SH-SY5Y (cell line): Measurements from ENCODE around the gene ADAMTSL3.

ENCODE experiments used
- GATA2 ChIP-seq: IDR thresholded peaks from 2 replicates; pipeline ENCODE4 v1.6.1; 2011; ENCODE audit warnings: mild to moderate bottlenecking, low read depth, low read length
- GATA3 ChIP-seq: IDR thresholded peaks from 2 replicates; pipeline ENCODE4 v1.6.1; 2011; ENCODE audit warnings: low read depth, mild to moderate bottlenecking, low read length, moderate library complexity

DNA sequence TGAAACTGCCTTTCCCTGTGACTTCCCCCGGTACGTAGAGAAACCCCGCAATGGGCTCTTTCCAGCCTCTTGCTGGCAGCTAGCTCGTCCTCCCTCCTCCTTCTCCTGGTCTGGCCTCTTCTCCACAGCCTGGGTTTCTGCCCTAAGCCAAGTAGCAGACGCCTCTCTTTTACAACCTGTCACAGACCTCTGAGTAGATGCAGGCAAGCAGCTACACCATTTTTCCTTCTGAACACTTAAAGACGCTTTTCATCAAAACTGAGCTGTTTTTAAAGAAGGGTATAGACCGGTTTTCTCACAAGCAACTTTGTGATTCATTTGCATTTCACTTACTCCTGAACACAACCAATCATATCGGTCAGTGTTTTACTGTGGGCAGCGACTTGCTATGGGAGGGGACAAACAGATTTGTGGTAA is 32.0 kb downstream of the ADAMTSL3 start:
- TF ChIP-seq GATA2 (no peak), GATA3 (no peak)
